ENCODE results near the gene GIMD1. TPM values are rescaled to one million over a fixed set of nuclear protein-coding genes. Genes with fewer than 3 reads are reported as not detected.
A peak's percentile ranks its signal among the peaks of the same experiment; 100 is the strongest.

The GIMD1 gene
- total RNA-seq, 1 donor from 2014 or later, result not detected

- no peak for DNase-seq (ENCODE audit: low spot score)
- H3K36me3 Mint-ChIP-seq (ENCODE audit: low read depth, unreplicated experiment), result no peaks in the 10 kb centered on the region
- no peak for TF ChIP-seq CTCF (IDR thresholded peaks at IDR 0.05; ENCODE audit: unreplicated experiment)
- no peaks in the 10 kb centered on the region for H3K27me3 Mint-ChIP-seq (ENCODE audit: unreplicated experiment)
- H3K4me3 Mint-ChIP-seq (ENCODE audit: unreplicated experiment), result no peak overlapping the region
- H3K9me3 Mint-ChIP-seq (ENCODE audit: unreplicated experiment), result no peaks in the 10 kb centered on the region
- peak overlapping the region; percentile 81 for H3K27ac Mint-ChIP-seq (ENCODE audit: unreplicated experiment)
- H3K4me1 Mint-ChIP-seq (ENCODE audit: unreplicated experiment), result peaks cover 38% of the 10 kb centered on the region
Measured at GRCh38 chr4:106365613-106366012, 3.0 kb downstream of the GIMD1 start.

GRCh38 chr4:106364282-106364681, 4.3 kb downstream of the GIMD1 start:
- peaks cover 29% of the 10 kb centered on the region for H3K4me1 Mint-ChIP-seq (ENCODE audit: unreplicated experiment)
- no peak for TF ChIP-seq CTCF (IDR thresholded peaks at IDR 0.05; ENCODE audit: unreplicated experiment)

GRCh38 chr4:106362086-106362825, 6.3 kb downstream of the GIMD1 start:
- TF ChIP-seq CTCF (IDR thresholded peaks at IDR 0.05; ENCODE audit: unreplicated experiment), result no peak
- Mint-ChIP-seq H3K4me1 (ENCODE audit: unreplicated experiment) (peaks cover 22% of the 10 kb centered on the region), H3K27me3 (ENCODE audit: unreplicated experiment) (no peaks in the 10 kb centered on the region), H3K9me3 (ENCODE audit: unreplicated experiment) (no peaks in the 10 kb centered on the region), H3K36me3 (ENCODE audit: low read depth, unreplicated experiment) (no peaks in the 10 kb centered on the region), H3K4me3 (ENCODE audit: unreplicated experiment) (no peak overlapping the region), H3K27ac (ENCODE audit: unreplicated experiment) (no peak overlapping the region)
- DNase-seq (ENCODE audit: low spot score), result no peak

More at GRCh38 chr4:106364282-106364681, 4.3 kb downstream of the GIMD1 start:
- Mint-ChIP-seq H3K27me3 (ENCODE audit: unreplicated experiment) (no peaks in the 10 kb centered on the region), H3K9me3 (ENCODE audit: unreplicated experiment) (no peaks in the 10 kb centered on the region), H3K27ac (ENCODE audit: unreplicated experiment) (no peak overlapping the region), H3K4me3 (ENCODE audit: unreplicated experiment) (no peak overlapping the region), H3K36me3 (ENCODE audit: low read depth, unreplicated experiment) (no peaks in the 10 kb centered on the region)
- DNase-seq (ENCODE audit: low spot score), result no peak

- H3K4me1 Mint-ChIP-seq (ENCODE audit: unreplicated experiment), result peaks cover 2% of the 10 kb centered on the region
- no peak overlapping the region for H3K4me3 Mint-ChIP-seq (ENCODE audit: unreplicated experiment)
- no peak overlapping the region for H3K27ac Mint-ChIP-seq (ENCODE audit: unreplicated experiment)
- H3K9me3 Mint-ChIP-seq (ENCODE audit: unreplicated experiment), result no peaks in the 10 kb centered on the region
- TF ChIP-seq CTCF (IDR thresholded peaks at IDR 0.05; ENCODE audit: unreplicated experiment), result no peak
- no peak for DNase-seq (ENCODE audit: low spot score)
- H3K36me3 Mint-ChIP-seq (ENCODE audit: low read depth, unreplicated experiment), result no peaks in the 10 kb centered on the region
- no peaks in the 10 kb centered on the region for H3K27me3 Mint-ChIP-seq (ENCODE audit: unreplicated experiment)
Measured at GRCh38 chr4:106358899-106359298, 9.7 kb downstream of the GIMD1 start.

- TF ChIP-seq CTCF (IDR thresholded peaks at IDR 0.05; ENCODE audit: unreplicated experiment), result no peak
- Mint-ChIP-seq H3K27ac (ENCODE audit: unreplicated experiment) (no peak overlapping the region), H3K9me3 (ENCODE audit: unreplicated experiment) (no peaks in the 10 kb centered on the region), H3K4me3 (ENCODE audit: unreplicated experiment) (no peak overlapping the region), H3K4me1 (ENCODE audit: unreplicated experiment) (peaks cover 2% of the 10 kb centered on the region), H3K36me3 (ENCODE audit: low read depth, unreplicated experiment) (no peaks in the 10 kb centered on the region), H3K27me3 (ENCODE audit: unreplicated experiment) (no peaks in the 10 kb centered on the region)
- no peak for DNase-seq (ENCODE audit: low spot score)
Measured at GRCh38 chr4:106355193-106355592, 13.4 kb downstream of the GIMD1 start.
